ENCODE results near the gene ANO7. TPM values are rescaled to one million over a fixed set of nuclear protein-coding genes. Genes with fewer than 3 reads are reported as not detected.

The ANO7 gene, protein sequence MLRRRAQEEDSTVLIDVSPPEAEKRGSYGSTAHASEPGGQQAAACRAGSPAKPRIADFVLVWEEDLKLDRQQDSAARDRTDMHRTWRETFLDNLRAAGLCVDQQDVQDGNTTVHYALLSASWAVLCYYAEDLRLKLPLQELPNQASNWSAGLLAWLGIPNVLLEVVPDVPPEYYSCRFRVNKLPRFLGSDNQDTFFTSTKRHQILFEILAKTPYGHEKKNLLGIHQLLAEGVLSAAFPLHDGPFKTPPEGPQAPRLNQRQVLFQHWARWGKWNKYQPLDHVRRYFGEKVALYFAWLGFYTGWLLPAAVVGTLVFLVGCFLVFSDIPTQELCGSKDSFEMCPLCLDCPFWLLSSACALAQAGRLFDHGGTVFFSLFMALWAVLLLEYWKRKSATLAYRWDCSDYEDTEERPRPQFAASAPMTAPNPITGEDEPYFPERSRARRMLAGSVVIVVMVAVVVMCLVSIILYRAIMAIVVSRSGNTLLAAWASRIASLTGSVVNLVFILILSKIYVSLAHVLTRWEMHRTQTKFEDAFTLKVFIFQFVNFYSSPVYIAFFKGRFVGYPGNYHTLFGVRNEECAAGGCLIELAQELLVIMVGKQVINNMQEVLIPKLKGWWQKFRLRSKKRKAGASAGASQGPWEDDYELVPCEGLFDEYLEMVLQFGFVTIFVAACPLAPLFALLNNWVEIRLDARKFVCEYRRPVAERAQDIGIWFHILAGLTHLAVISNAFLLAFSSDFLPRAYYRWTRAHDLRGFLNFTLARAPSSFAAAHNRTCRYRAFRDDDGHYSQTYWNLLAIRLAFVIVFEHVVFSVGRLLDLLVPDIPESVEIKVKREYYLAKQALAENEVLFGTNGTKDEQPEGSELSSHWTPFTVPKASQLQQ
- total RNA-seq: 0.16 TPM

DNA sequence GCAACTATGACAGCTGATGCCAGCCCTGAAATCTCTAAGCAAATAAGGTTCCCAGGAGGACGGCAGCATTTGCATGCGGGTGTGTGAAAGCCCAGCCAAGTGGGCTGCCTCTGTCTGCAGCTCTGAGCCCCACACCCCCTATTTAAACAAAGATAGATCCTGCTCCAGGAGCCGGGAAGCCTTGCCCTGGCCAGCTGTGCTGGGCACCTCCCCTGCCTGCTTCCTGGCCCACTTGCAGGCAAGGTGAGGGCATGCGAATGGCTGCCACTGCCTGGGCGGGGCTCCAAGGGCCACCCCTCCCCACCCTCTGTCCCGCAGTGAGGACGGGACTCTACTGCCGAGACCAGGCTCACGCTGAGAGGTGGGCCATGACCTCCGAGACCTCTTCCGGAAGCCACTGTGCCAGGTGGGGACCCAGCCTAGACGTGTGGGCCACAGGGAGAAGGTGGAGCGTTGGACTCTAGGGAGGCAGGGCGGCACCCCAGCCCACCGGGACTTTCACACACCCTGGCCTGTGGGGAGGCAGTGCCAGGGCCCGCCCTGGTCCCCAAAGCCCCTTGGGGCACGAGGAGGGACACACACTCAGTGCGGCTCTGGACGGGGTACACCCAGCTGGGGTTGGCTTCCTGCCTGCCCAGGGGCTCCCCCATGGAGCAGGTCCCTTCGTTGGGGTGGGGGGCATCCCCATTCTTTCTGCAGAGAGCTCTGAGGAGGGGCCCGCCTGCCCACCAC is at the start of gene ANO7:
Gene ANO7, plus strand, starts transcription at position 317 of the 732 bp plus-strand sequence. CDS start 1,387 bp downstream, outside the sequence.
- DNase-seq: no peak

DNA sequence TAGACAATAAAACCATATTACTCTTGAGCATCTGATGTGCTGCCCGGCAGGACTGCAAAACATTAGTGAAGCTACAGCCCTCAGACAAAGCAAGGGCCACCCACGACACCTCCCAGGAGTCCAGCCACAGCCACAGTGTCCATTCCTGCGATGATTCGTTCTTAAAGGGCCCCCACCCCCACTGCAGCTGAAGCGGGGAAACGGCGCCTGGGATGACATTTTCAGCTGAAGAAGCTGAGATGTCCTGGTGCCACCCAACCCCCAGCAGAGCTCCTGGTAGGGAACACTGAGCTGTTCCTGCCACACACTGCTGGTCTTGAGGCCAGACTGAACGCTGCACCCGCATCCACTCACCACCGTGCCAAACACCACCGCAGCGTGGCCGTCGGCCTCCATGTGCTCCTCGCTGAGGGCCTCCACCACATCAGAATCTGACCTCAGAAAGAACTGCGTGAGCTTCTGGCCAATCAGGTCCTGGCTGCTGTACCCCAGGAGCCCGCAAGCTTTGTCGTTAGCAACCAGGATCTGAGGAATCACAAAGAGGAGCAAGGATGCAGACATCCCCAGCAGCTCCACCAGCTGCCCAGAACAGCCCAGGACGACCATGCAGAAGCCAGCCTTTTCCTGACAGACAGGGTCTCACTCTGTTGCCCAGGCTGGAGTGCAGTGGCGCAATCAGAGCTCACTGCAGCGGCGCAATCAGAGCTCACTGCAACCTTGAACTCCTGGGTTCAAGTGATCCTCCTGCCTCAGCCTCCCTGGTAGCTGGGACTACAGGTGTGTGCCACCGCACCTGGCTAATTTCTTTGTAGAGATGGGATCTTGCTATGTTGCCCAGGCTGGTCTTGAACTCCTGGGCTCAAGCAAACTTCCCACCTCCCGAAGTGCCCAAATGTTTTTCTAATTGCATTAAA is 48.7 kb upstream of the ANO7 start:
- DNase-seq: no peak

DNA sequence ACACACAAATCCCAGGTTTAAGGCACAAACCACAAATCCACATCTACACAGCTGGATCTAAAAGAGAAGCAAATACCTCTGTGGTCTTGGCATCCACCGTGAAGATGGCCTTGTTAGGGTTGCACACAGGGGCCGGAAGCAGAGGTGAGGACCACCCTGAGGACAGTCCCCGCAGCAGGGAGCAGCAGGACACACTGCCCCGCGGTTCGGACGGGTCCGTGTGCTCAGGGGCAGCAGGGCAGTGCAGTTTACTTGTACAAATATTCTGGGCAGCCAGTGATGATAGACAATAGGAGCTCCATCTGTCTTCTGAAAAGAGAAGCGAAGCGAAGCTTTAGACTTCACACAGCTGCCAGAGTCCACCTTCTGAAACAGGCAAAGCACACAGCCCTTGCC is 48.0 kb upstream of the ANO7 start:
- no peak for DNase-seq

DNA sequence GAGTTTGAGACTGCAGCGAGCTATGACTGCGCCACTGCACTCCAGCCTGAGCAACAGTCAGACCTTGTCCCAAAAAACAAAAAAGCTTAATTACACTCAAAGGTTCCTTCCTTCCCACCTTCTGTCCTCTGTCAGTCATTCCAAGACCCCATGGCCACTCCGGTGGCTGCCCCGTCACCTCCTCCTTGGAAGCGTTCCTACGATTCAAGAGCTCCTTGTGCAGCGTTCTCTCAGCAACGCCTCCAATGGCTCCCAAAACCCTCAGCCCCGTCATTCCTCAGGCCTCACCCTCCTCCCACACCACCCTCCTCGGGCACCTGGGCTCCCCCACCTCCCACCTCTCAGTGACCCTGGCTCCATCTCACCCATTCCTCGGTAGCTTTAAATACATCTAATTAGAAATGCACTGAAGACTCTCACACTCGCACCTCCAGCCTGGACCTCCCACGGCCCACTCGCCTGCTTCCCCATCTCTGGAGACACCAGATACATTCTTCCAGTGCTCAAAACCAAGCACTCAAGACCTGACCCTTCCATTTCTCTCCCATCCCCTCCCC is 47.2 kb upstream of the ANO7 start:
- DNase-seq: no peak

DNA sequence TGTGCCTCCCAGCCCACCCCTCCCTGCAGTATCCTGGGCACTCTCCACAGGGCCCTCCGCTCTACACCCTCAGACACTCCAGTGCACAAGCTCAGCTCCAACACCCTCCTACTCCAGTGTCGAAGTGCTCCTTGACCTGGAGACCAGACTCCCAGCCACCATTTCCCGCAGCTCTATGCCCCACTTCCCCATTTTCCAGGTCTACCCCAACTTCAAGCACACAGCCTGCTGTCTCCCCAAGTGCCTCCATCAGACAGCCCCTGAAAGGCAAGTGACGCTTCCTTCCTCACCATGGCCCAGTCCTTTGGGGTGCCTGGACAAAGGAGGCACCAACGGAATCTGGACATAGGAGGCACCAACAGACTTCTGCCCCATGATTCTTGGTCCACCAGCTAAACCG is 46.4 kb upstream of the ANO7 start:
- DNase-seq: no peak

DNA sequence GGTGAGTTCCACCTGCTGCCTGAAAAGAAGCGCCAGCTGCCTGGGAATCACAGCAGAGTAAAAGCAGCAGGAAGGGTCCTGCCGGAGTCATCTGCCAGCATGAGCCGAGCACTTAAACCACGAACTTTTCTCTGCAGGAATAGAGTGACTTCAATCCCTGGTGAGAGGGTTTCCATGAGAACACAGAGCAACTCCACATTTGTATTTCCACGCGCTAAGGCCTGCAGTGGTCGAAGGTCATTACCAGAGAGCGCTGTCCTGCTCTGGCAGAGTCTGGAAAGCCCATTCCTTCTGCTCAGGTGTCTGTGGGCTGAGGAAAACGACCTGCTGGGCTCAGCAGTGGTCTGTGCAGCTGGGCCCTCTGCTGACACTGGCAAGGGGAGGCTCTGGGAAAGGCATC is 45.9 kb upstream of the ANO7 start:
- no peak for DNase-seq

DNA sequence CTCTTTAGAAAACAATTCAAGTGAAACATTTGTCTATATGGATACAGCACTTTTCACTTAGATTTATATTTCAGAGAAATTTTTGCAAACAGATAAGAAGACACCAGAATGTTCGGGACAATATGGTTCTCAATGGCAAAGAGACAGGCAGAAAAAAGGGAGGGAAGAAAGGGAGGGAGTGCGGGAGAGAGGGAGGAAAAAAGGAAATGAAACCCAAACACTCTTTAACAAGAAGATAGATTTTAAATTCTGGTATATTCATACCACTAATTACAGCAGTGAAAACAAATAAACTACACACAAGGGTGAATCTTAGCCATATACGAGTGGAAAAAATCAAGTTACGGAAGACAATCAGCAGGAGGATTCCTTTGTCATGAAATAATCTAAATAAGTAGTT is 42.2 kb upstream of the ANO7 start:
- DNase-seq: no peak

DNA sequence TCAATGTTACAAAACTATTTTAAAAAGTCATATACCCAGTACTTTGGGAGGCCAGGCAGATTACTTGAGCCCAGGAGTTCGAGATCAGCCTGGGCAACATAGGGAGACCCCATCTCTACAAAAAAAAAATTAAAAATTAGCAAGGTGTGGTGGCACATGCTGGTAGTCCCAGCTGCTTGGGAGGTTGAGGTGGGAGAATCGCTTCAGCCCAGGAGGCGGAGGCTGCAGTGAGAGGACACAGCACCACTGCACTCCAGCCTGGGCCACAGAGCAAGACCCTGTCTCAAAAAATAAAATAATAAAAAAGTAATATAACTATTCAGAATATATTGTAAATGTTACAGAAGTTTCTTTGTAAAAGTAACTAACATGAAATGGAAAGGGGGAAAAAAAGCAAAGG is 41.1 kb upstream of the ANO7 start:
- DNase-seq: no peak

DNA sequence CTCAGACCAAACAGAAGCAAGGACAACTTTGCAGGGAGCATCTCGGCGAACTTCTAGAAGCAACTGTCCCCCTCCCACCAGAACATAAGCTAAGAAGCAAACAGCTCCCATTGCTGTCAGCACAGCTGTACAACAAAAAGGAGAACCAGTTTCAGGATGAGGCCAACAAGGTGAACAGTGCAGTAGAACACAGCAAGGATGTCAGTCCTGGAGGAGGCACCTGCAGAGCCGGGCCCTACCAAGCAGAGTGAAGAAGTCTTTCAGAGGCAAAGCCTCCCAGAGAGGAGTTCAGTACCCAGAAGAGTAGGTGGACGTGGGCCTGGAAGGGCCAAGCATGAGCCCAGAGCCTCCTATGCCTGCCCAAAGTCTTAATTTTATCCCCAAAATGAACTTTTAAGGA is 40.2 kb upstream of the ANO7 start:
- DNase-seq: no peak

DNA sequence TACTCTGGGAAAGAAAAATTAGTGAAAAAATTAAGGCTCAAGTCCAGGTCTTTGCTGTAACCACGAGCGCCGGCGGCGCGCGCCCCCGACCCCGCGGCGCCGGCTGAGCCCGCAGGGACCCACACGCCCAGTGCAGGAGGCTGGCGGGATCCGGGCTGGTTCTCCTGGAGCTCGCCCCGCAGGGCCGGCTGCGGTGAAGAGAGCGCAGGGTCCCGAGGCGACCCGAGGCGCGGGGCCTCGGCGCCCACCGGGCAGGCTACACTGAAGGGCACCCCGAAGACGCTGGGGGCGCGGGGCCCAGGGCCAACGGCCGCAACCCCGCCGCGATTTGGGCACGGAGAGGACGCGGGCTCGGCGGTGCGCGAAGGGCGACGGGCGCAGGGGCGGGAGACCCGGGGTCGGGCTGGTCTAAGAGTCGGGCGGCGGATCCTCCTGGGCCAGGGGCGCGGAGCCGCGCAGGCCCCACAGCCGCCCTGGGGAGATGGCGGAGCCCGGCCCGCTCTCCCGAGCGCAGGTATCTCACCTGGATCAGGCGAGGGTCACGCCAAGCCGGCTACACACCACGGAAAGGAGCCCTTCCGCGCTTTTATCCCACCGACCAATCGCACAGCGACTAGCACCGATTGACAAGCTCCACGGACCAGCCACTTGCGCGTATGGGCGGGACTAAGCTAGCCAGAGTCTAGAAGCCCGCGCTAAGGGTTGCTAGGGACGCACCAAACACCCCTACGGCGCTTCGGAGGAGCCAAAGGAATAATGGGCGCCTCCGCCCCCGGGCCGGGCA is 39.4 kb upstream of the ANO7 start, which contains the start of gene PASK:
Gene PASK, minus strand, starts transcription at position 582 of the 784 bp plus-strand sequence. CDS start 6,440 bp downstream, outside the sequence.
- DNase-seq: peak; percentile 93

DNA sequence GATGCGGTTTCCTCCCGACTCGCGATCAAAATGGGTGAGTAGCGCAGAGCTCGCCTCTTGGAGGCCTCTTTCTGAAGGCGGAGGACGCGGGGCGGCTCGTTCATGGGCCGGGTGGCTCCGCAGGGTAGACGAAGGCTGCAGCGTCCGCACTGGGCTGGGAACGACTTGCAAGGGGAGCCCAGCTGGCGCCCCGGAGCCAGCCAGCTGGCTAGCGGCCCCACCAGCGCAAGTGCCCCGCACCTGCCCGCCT is 38.9 kb upstream of the ANO7 start:
- no peak for DNase-seq

DNA sequence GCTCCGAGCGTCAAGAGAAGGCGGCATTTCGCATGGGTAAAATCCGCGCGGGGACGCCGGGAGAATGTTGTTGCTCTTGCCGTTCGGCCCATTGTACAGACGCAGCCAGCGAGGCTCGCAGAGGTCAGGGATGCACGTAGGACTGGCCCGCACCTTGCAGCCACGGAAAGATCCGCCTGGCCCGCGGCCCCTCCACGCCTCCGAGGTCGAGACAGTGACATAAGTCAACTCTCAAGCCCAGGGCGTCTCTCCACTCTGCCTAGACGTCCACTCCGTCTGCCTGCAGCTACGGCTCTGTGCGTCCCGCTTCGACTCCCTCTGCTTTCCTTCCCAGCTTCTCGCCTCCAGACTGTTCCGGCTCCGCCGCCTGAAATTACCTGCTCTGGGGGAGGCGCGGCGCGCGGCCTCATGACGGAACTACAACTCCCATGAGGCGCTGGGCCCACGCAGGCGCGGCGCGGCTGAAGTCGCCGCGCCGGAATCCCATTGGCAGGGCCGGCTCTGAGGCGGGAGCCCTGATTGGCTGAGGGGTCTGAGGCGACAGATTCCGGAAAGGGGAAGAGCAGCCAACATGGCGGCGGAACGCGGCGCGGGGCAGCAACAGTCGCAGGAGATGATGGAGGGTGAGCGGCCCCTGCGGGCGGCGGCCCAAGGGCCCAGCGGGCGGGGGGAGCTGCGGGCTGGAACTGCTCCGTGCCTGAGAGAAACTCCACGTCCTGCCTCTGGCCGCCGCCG is 38.4 kb upstream of the ANO7 start, which contains the start of gene PPP1R7:
Gene PPP1R7, plus strand, starts transcription at position 543 of the 735 bp plus-strand sequence. Its CDS starts 29 bp downstream, at position 572.
- DNase-seq: peak; percentile 92

DNA sequence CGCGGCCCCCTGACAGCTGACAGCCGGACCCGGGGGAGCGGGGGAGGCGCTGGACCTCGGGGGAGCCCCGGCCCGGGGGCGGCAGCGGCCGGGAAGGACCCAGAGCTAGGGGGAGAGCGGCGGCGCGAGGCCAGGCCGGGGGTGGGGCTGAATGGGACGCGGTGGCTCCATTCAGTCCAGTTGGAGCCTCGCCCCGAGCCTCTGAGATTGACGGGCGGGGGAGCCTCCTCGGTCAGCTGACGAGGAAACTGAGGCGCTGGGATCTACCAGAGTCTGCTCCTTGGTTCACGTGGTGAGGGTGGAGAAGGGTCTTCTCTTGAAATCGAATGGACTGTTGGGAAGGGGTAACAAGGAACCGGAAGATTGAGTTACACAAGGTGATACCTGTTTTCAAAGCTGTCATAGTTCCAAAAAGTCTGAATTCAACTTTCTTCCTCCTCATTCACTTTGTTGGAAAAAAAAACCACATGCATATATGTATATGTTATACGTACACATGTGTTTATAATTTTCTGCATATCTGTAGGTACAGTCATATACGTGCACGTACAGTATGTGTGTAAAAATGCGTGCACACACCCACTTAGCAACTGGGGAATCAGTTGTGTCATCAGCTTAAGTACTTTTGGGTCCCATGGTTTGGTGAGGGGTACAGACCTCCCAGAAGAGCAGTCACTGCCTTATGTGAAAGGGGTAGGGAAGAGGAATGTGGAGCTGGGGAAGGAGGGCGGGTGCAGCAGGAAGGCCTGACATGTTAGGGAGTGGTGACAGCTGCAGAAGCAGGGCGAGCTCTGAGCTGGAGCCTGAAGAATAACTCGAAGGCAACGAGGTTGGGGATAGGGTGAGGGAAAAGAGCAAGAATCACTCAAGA is 37.6 kb upstream of the ANO7 start:
- DNase-seq: no peak

DNA sequence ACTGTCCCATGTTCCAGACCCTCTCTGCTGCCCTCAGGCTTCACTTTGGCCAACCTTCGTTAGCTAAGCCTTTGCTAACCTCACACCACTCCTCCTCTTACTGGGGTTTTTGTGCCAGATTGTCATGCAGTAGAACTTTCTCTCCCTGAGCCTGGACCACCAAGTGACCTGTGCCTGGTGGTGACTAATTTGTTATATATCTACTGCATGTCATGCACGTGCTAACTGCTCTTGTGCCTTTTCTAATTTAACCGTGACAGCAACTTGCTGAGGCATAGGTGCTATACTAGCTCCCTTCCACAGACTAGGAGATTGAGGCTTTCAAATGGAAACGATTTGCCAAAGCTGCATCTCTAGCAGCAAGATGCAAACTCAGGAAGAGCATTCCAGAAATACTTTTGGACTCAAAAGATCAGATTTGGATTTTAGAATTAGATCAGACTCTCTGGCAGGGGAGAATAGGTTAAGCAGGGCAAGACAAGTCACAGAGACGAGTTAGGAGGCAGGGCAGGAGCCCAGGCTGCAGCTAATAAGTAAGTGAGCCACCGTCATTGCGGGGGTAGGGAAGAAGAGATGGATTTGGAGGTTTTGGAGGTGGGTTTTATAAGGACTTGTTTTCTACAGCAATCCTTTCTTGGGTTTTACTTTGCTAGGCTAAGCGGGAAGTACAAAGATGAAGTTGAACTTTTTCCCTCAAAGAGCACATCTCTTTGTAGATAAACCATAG is 36.4 kb upstream of the ANO7 start:
- no peak for DNase-seq

DNA sequence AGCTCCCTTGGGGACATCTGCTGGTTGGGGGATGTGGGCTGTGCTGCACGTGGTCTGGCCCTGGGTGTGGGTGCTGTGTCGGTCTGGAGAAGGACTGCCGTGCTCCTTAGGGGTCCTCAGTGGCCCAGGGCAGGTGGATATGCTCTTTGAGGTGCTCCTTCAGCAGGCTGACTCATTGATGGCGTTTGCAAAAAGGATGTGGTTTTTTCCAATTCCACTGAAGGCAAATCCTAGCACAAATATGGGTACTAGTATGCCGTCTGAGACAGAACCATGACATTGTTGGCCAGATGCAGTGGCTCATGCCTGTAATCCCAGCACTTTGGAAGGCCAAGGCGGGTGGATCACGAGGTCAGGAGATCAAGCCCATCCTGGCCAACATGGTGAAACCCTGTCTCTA is 34.9 kb upstream of the ANO7 start:
- DNase-seq: no peak

DNA sequence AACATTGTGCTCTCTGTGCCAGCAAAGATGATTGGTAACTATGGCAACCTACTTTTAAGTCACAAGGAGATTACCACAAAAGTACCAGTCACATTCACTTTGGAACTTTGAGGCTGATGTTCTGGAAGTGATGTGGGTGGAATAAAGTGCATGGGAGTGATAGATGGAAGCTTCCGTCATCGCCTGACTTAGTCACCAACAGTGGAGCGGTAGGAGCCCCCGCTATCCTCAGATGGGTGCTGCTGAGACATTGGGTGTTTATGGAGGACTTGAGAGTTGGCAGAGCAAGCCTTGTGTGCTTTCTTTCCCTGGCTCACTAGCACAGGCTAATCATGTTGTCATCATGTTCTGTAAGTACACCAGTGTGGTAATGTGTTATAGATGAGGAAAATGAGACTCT is 33.6 kb upstream of the ANO7 start:
- peak; percentile 45 for DNase-seq

DNA sequence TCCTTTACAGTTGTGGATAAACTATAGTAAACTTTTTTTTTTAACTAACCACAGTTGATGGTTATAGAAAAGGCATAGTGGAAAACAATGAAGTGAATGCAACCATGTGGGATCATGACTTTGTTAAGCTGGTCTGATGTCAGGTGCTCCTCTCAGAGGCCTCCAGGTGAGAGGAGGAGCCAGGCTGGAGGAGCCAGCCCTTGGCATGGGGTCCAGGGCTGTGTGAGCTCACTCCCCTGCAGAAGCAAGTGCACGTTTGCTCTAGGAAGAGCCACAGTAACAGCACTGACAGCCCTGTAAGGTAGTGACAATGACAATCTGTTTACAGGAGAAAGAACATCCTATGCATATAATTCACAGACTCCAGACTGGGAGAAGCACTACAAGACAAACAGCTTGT is 32.5 kb upstream of the ANO7 start:
- no peak for DNase-seq

DNA sequence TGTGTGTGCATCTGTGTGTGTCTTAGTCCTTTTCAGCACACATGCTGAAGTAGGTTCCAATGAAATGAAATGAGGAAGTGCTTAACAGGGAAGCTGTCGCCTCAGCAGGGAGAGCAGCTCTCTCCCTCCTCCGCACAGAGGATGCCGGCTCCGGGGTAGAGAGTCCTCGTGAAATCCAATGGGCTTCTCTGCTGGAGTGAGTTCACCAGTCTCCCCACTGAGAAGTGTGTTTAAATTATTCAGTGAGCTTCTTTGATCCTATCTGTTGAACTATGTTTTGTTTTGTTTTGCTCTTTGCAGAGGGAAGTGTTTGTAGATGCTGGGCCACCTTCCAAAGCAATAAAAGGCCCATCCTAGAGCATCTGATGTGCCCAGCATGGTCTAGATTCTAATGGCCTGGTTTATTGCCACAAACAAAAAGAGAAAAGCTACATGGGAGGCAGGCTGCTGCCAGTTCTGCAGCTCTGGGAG is 31.5 kb upstream of the ANO7 start:
- peak; percentile 65 for DNase-seq
